HG03469 (cell line): ENCODE results near the gene MBOAT2.

ENCODE experiments used
- ATAC-seq: cut with Tn5 transposase; IDR thresholded peaks from one replicate; pipeline ENCODE4 v1.9.1; 2021; ENCODE audit warnings: mild to moderate bottlenecking, moderate library complexity, moderate number of reproducible peaks; ENCODE audit not compliant: unreplicated experiment

The MBOAT2 gene

GRCh38 chr2:8862230-8862629 lies 141.3 kb downstream of the MBOAT2 start:
- no peak for ATAC-seq

GRCh38 chr2:8861797-8862196 lies 141.7 kb downstream of the MBOAT2 start:
- no peak for ATAC-seq

GRCh38 chr2:8860239-8860638 lies 143.2 kb downstream of the MBOAT2 start:
- ATAC-seq: no peak

DNA sequence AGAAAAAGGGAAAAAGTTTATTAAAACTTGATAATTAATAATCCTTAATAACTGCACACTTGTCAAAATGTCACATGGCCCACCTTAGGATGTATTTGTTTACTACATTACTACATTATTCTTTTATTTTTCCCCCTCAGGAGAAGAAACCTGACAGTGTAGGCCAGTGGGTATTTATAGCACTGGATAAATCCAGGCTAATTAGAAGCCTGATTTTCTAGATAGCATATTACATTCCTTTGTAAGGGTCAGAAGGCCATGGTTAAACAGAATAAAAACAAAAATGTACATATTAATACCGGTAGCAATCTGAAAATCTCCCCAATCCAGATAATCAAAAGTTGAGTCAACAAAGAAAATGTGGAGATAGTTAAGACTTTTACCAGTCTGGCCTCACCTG lies 144.6 kb downstream of the MBOAT2 start:
- no peak for ATAC-seq

GRCh38 chr2:8858264-8858663 lies 145.2 kb downstream of the MBOAT2 start:
- no peak for ATAC-seq

GRCh38 chr2:8857709-8858108 lies 145.8 kb downstream of the MBOAT2 start:
- ATAC-seq: no peak

- ATAC-seq: no peak
Measured at GRCh38 chr2:8856176-8856575, 147.3 kb downstream of the MBOAT2 start.

DNA sequence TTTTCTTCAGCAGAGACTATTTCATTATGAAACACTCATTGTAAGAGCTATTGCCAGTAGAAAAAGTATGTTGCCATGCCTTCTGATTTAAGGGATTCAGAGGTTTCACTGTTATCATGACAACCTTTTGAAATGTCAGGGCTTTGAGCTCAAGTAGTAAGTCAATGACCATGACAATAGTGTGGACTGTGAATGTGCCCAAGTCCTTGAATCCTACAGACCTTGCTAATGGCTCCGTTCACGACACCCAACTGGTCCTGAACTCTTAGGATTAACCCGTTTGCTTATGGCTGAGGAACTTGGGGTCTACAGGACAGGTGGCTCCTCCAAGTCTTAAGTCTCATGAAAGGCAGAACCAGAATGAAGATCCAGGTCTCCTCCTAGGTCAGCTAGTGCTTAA lies 148.5 kb downstream of the MBOAT2 start:
- no peak for ATAC-seq

DNA sequence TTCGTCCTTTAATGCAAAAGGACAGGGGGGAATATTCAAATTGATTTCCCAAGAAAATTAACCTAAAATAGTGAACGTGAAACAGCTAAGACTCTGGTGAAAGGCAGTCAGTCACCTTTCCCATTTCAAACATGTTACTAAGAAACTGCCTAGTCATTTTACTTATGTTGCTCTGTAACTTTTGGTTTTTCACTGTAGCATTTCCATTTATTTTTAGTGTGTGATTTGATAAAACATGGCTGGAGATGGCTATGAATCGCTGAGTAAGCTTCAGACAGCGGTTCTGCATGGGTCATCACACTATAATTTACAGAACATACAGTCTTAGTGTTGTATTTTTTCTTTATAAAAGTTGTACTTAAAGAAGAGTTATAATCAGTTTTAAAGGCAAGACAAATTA lies 150.1 kb downstream of the MBOAT2 start:
- no peak for ATAC-seq

DNA sequence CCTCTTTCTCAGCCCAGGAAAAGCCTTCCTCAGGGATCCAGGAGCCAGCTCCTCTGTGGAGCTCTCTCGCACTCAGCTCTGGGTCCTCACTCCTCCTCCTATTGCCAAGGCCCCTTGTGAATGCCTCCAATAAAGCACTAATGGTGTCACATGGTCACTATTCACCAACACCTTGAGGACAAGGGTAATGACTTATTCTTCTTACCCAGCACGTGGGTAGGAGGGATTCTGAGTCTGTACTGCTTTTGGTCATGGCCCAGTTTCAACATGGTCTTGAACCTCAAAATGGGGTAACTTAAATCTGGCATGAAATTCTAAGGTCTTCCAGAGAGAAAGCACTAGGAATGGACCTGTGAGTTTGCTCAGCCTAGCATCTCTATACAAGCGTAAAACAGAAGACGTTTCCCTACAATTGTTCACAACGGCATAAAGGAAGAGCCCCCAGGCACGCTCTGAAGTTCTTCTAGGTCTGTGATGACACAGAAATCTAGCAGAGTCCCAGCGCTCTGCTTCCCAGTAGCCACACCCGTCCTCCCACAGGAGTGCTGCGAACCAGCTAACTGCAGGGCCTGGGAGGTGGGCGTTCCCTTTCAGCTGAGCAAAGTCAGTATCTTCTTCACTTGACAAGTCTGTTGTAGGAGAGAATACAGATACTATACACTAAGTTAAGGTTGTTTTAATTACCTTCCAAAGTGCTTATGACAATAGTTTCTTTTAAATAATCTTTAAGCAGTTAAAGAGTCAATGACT lies 151.5 kb downstream of the MBOAT2 start:
- no peak for ATAC-seq

DNA sequence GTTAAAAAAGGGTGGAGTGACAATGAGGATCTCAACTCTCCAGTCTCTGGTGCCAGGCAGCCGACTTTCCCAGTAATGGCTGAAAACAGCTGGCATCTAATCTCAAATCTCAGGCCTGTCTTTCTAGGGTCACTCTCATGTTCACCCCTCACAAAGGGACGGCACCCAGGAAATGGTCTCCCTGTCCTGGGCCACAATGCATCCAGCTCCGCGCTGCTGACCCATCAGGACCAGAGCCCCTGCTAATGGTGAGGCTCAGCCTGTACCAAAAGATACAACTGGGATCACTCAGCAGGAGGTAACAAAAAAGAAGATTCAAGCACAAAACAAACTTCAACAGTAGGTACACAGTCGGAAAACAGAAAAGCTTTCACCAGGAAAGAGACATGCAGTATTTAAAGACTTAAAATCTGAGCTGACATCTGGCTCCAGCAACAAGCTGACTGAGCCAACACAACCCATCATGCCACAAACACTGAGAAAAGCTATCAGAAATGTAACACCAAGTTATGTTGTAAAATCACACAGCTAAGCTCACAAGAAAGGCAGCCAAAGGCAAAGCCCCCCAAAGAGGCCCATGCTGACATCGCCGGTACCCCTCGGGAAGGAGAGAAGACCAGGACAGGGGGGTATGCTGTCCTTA lies 152.5 kb downstream of the MBOAT2 start:
- ATAC-seq: no peak

- no peak for ATAC-seq
Measured at GRCh38 chr2:8849327-8849726, 154.2 kb downstream of the MBOAT2 start.

DNA sequence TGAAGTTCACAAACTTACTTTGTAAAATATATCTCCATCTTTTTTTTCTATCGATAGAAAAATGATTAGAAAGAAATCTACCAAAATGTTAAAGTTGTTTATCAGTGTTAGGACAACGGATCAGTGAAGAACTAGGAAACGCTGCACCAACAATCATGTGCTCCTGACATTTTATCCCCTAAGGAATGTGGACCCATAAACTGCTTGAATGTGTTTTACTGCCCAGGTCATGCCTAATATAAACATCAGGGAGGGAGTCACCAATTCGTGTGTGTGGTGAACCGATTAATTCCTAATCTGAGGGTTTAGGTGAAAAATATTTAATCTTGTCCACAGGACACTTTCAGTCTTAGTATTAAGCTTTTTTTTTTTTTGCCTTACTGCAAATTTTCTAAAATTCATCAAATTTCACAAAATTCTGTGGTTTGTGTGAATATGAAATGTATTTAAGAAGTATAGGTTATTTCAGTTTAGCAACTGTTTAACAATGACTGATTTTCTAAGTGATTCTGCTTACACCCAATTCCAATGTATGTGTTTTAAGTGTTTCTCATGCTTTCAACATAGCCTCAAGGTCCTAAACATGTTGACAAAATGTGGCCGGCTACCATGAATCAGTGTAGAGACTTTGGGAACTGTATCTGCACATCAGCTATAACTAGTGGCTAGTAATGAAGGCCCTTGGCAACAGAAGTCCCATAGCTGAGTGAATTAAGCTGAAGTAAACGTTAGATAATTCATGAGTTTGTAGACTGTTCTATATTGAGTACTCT lies 155.0 kb downstream of the MBOAT2 start:
- ATAC-seq: no peak

- ATAC-seq: no peak
Measured at GRCh38 chr2:8847400-8847799, 156.1 kb downstream of the MBOAT2 start.

- no peak for ATAC-seq
Measured at GRCh38 chr2:8841932-8842331, 161.6 kb downstream of the MBOAT2 start.

- no peak for ATAC-seq
Measured at GRCh38 chr2:8840475-8841091, 162.9 kb downstream of the MBOAT2 start.

DNA sequence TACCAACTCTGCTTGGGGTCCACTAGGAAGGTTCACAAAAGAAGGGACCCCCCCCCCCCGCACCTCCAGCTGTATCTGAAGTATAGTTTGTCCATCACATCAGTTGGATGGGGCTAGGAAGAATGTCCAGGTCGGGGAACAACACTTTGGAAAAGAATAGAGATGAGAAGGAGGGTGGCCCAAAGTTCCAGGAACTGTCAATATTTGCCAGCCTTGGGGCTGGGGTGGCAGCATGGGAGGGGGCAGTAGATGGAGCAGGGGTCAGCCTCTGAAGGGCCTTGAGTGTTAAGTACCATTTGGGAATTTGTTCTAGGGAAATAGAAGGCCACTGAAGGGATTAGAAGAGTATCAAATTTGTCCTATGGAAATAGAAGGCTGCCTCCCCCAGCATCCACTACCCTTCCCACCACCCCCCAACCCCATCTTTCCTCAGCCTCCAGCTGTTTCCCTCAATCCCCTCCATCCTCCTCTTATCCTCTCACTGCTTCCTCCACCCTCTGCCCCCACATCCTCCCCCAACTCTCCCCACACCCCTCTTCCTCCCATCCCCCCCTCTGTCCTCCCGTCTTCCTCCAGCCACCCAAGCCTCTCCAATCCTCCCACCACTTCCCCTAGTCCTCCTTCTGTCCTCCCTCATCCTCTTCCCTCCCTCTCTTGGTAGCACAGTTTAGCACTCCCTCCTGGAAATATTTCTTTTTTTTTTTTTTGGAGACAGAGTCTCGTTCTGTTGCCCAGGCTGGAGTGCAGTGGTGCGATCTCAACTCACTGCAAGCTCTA lies 164.1 kb downstream of the MBOAT2 start:
- no peak for ATAC-seq

DNA sequence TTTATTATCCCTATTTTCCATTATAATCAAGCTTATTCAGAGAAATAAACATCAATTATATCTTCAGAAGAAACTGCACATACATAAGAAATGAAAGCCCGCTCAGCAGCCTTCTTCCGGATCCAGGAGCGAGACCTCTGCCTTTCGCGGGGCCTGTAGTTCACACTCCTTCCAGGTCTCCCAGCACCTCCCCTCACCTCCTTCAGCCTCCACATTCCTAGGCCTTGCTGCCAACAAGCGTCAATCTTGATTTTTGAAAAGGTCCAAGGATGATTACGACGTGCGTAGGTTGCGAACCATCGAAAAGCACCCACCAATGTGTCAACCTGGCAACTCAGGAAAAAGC lies 165.7 kb downstream of the MBOAT2 start:
- ATAC-seq: no peak

GRCh38 chr2:8836971-8837794 lies 166.3 kb downstream of the MBOAT2 start, which contains the start of gene KIDINS220:
TSS of gene KIDINS220 (minus strand) at chr2:8837613. CDS start at chr2:8827093, 10,520 bp downstream.
- ATAC-seq: peak; percentile 79

- no peak for ATAC-seq
Measured at GRCh38 chr2:8835279-8835678, 168.2 kb downstream of the MBOAT2 start.
